Measurements from ENCODE around the gene SNED1.

The SNED1 gene

DNA sequence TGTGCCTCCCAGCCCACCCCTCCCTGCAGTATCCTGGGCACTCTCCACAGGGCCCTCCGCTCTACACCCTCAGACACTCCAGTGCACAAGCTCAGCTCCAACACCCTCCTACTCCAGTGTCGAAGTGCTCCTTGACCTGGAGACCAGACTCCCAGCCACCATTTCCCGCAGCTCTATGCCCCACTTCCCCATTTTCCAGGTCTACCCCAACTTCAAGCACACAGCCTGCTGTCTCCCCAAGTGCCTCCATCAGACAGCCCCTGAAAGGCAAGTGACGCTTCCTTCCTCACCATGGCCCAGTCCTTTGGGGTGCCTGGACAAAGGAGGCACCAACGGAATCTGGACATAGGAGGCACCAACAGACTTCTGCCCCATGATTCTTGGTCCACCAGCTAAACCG is 143.6 kb downstream of the SNED1 start:
- DNase-seq, result no peak

DNA sequence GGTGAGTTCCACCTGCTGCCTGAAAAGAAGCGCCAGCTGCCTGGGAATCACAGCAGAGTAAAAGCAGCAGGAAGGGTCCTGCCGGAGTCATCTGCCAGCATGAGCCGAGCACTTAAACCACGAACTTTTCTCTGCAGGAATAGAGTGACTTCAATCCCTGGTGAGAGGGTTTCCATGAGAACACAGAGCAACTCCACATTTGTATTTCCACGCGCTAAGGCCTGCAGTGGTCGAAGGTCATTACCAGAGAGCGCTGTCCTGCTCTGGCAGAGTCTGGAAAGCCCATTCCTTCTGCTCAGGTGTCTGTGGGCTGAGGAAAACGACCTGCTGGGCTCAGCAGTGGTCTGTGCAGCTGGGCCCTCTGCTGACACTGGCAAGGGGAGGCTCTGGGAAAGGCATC is 144.2 kb downstream of the SNED1 start:
- no peak for DNase-seq
